Fibroblast of skin of left quadriceps (primary cell): ENCODE data around the gene PITPNC1.
"Not testable (repeated sequence)": the region's sequence is repeated elsewhere in the genome, so short reads cannot be mapped to it uniquely, and the experiment has no call there.

Source experiments
- DNase-seq, 2 experiments: peaks; one replicate each; pipeline ENCODE4 v3.0.0-alpha.2; 2013; ENCODE audit warnings: low read depth in 2 of 2

The PITPNC1 gene

GRCh38 chr17:67461228-67461780, 84.2 kb downstream of the PITPNC1 start:
- DNase-seq, result no peak

GRCh38 chr17:67461876-67462275, 84.8 kb downstream of the PITPNC1 start:
- no peak for DNase-seq

GRCh38 chr17:67466251-67466796, 89.2 kb downstream of the PITPNC1 start:
- no peak for DNase-seq

GRCh38 chr17:67467500-67468455, 90.7 kb downstream of the PITPNC1 start:
- no peak for DNase-seq

- no peak for DNase-seq
Measured at GRCh38 chr17:67469208-67469980, 92.3 kb downstream of the PITPNC1 start.

GRCh38 chr17:67470163-67470562, 93.1 kb downstream of the PITPNC1 start:
- no peak for DNase-seq

- no peak for DNase-seq
Measured at GRCh38 chr17:67471118-67471517, 94.0 kb downstream of the PITPNC1 start.

GRCh38 chr17:67472606-67473005, 95.5 kb downstream of the PITPNC1 start:
- not testable (repeated sequence) for DNase-seq

GRCh38 chr17:67474081-67474661, 97.1 kb downstream of the PITPNC1 start:
- DNase-seq, result peak; percentile 67

GRCh38 chr17:67475161-67475937, 98.3 kb downstream of the PITPNC1 start:
- no peak for DNase-seq

GRCh38 chr17:67476787-67477335, 99.8 kb downstream of the PITPNC1 start:
- DNase-seq, result no peak

- no peak for DNase-seq
Measured at GRCh38 chr17:67477687-67478086, 100.6 kb downstream of the PITPNC1 start.

- DNase-seq, result no peak
Measured at GRCh38 chr17:67478401-67479041, 101.4 kb downstream of the PITPNC1 start.

- DNase-seq, result no peak
Measured at GRCh38 chr17:67479148-67479547, 102.1 kb downstream of the PITPNC1 start.

GRCh38 chr17:67480959-67481358, 103.9 kb downstream of the PITPNC1 start:
- not testable (repeated sequence) for DNase-seq

GRCh38 chr17:67481808-67482207, 104.7 kb downstream of the PITPNC1 start:
- DNase-seq, result no peak

GRCh38 chr17:67482764-67483163, 105.7 kb downstream of the PITPNC1 start:
- no peak for DNase-seq

- no peak for DNase-seq
Measured at GRCh38 chr17:67484261-67484660, 107.2 kb downstream of the PITPNC1 start.

GRCh38 chr17:67485666-67486065, 108.6 kb downstream of the PITPNC1 start:
- no peak for DNase-seq

- no peak for DNase-seq
Measured at GRCh38 chr17:67487506-67487905, 110.4 kb downstream of the PITPNC1 start.
